ENCODE measurements around the gene PCDHGA10. TPM values are rescaled to one million over a fixed set of nuclear protein-coding genes. Genes with fewer than 3 reads are reported as not detected.

Gene PCDHGA10
- total RNA-seq, 1 donor from 2014 or later = 6.8 TPM

Other genes starting within 250 kb of the PCDHGA10 start
- 0.18 and 0.89 TPM in 2 replicates for gene PCDHB7, start 240.3 kb upstream of the PCDHGA10 start, total RNA-seq
- 0.05 and 0.89 TPM in 2 replicates for gene PCDHB8, start 235.2 kb upstream of the PCDHGA10 start, total RNA-seq
- 0.09 and 0.30 TPM in 2 replicates for gene PCDHB16, start 230.6 kb upstream of the PCDHGA10 start, total RNA-seq
- 0.18 and 0.30 TPM in 2 replicates for gene PCDHB9, start 225.8 kb upstream of the PCDHGA10 start, total RNA-seq
- 0.42 and 0.59 TPM in 2 replicates for gene PCDHB10, start 220.6 kb upstream of the PCDHGA10 start, total RNA-seq
- gene PCDHB11, start 213.4 kb upstream of the PCDHGA10 start, total RNA-seq = 0.05 and 0.30 TPM in 2 replicates
- 0.05 and 0.30 TPM in 2 replicates for gene PCDHB12, start 204.3 kb upstream of the PCDHGA10 start, total RNA-seq
- 0.28 and 0.89 TPM in 2 replicates for gene PCDHB13, start 199.1 kb upstream of the PCDHGA10 start, total RNA-seq
- gene PCDHB14, start 189.6 kb upstream of the PCDHGA10 start, total RNA-seq = 0.42 and 1.5 TPM in 2 replicates
- 0.28 and 0.59 TPM in 2 replicates for gene PCDHB15, start 167.6 kb upstream of the PCDHGA10 start, total RNA-seq
- 0.28 and 0.30 TPM in 2 replicates for gene SLC25A2, start 108.9 kb upstream of the PCDHGA10 start, total RNA-seq
- gene TAF7, start 92.2 kb upstream of the PCDHGA10 start, total RNA-seq = 79.9 and 81.4 TPM in 2 replicates
- gene PCDHGA1, start 82.5 kb upstream of the PCDHGA10 start, total RNA-seq = 0.69 and 0.89 TPM in 2 replicates
- gene PCDHGA2, start 74.2 kb upstream of the PCDHGA10 start, total RNA-seq = 3.5 and 3.9 TPM in 2 replicates
- 1.6 and 2.1 TPM in 2 replicates for gene PCDHGA3, start 69.2 kb upstream of the PCDHGA10 start, total RNA-seq
- 3.3 TPM in 2 replicates for gene PCDHGB1, start 62.9 kb upstream of the PCDHGA10 start, total RNA-seq
- gene PCDHGA4, start 58.0 kb upstream of the PCDHGA10 start, total RNA-seq = 5.8 and 6.5 TPM in 2 replicates
- gene PCDHGB2, start 53.0 kb upstream of the PCDHGA10 start, total RNA-seq = 2.1 and 2.4 TPM in 2 replicates
- gene PCDHGA5, start 48.8 kb upstream of the PCDHGA10 start, total RNA-seq = 0.89 and 0.92 TPM in 2 replicates
- gene PCDHGB3, start 42.7 kb upstream of the PCDHGA10 start, total RNA-seq = 6.5 and 6.8 TPM in 2 replicates
- 3.2 and 4.2 TPM in 2 replicates for gene PCDHGA6, start 39.1 kb upstream of the PCDHGA10 start, total RNA-seq
- 4.2 and 6.8 TPM in 2 replicates for gene PCDHGA7, start 30.2 kb upstream of the PCDHGA10 start, total RNA-seq
- 25.5 and 27.3 TPM in 2 replicates for gene PCDHGB4, start 25.3 kb upstream of the PCDHGA10 start, total RNA-seq
- gene PCDHGA8, start 20.4 kb upstream of the PCDHGA10 start, total RNA-seq = 2.8 and 3.0 TPM in 2 replicates
- 30.9 and 34.3 TPM in 2 replicates for gene PCDHGB5, start 15.0 kb upstream of the PCDHGA10 start, total RNA-seq
- gene PCDHGA9, start 10.2 kb upstream of the PCDHGA10 start, total RNA-seq = 3.6 and 4.5 TPM in 2 replicates
- gene PCDHGB6, start 5.0 kb upstream of the PCDHGA10 start, total RNA-seq = 2.4 and 2.8 TPM in 2 replicates
- 8.3 and 10.1 TPM in 2 replicates for gene PCDHGB7, start 4.7 kb downstream of the PCDHGA10 start, total RNA-seq
- gene PCDHGA11, start 8.1 kb downstream of the PCDHGA10 start, total RNA-seq = 12.5 and 19.4 TPM in 2 replicates
- 16.3 and 33.7 TPM in 2 replicates for gene PCDHGA12, start 17.5 kb downstream of the PCDHGA10 start, total RNA-seq
- 38.6 and 69.3 TPM in 2 replicates for gene PCDHGC3, start 63.0 kb downstream of the PCDHGA10 start, total RNA-seq
- 2.4 and 3.5 TPM in 2 replicates for gene PCDHGC4, start 72.0 kb downstream of the PCDHGA10 start, total RNA-seq
- gene PCDHGC5, start 76.1 kb downstream of the PCDHGA10 start, total RNA-seq = 2.4 and 10.2 TPM in 2 replicates
- 14.0 and 53.9 TPM in 2 replicates for gene DIAPH1, start 206.0 kb downstream of the PCDHGA10 start, total RNA-seq
- 44.2 and 49.2 TPM in 2 replicates for gene HDAC3, start 223.9 kb downstream of the PCDHGA10 start, total RNA-seq
- 3.9 and 7.0 TPM in 2 replicates for gene RELL2, start 224.0 kb downstream of the PCDHGA10 start, total RNA-seq
- 39.2 and 61.7 TPM in 2 replicates for gene FCHSD1, start 238.4 kb downstream of the PCDHGA10 start, total RNA-seq

Data from smooth muscle cell of the umbilical artery (primary cell).